ENCODE data around the gene NUP62. TPM values are rescaled to one million over a fixed set of nuclear protein-coding genes. Genes with fewer than 3 reads are reported as not detected.
"Not testable (repeated sequence)": the region's sequence is repeated elsewhere in the genome, so short reads cannot be mapped to it uniquely, and the experiment has no call there.

The NUP62 gene
- total RNA-seq, 3 donors from 2014 or later: 172 to 189 (median 184) TPM

DNA sequence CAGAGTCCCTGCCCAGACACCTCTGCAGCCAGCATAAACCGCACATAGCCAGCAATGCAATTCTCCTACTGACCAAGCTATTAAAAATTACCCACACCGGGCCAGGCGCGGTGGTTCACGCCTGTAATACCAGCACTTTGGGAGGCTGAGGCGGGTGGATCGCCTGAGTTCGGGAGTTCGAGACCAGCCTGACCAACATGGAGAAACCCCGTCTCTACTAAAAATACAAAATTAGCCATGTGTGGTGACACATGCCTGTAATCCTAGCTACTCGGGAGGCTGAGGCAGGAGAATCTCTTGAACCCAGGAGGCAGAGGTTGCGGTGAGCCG lies 4.5 kb downstream of the NUP62 start:
- H3K4me1 Mint-ChIP-seq (ENCODE audit: low read depth): peaks cover 49% of the 10 kb centered on the region
- H3K27me3 Mint-ChIP-seq (ENCODE audit: low read depth); H3K9me3 Mint-ChIP-seq; ATAC-seq; H3K4me3 Mint-ChIP-seq; DNase-seq: not testable (repeated sequence)
- H3K36me3 Mint-ChIP-seq (ENCODE audit: insufficient read depth): peaks cover 39% of the 10 kb centered on the region

DNA sequence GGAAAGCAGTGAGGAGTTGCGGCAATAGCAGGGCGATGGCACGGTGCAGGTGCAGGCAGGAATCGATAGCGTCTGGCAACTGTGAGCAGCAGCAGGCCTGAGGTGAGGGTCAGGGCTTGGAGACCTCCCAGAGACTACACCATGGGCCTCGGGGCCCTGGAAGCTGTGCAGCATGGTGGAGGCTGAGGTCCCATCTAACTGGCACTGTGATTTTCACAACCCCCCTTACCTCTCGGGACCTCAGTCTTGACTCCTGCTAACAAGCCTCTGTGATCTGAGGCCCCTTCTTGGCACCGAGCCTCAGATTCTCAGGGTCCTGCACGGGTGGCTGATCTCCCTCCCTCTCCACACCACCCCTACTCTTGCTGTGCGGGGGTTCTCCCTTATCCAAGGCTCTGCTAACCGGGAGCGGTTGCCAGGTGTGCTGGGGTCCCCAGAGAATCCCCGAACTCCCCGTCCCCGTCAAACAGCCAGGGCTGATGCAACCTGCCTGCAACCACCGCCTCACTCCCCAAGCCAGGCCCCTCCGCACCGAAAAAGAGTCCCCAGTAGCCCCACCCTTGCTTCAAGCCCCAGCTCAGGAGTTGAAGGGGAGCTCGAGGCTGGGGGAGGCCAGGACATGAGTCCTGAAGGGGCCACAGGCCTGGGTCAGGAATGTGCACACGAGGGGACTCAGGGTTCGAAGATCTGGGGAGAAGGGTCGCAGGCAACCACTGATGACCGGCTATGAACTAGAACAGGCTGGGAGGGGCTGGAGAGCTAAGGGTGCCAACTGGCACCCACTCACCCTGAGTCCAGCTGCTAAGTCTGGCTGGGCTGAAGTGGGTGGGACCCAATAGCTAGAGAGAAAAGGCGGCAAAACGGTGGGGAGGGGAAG lies 5.1 kb downstream of the NUP62 start:
- Mint-ChIP-seq H3K4me3 (no peak overlapping the region), H3K27me3 (ENCODE audit: low read depth) (no peaks in the 10 kb centered on the region), H3K4me1 (ENCODE audit: low read depth) (peaks cover 48% of the 10 kb centered on the region), H3K36me3 (ENCODE audit: insufficient read depth) (peaks cover 39% of the 10 kb centered on the region), H3K9me3 (no peaks in the 10 kb centered on the region)
- DNase-seq: no peak
- no peak for ATAC-seq

DNA sequence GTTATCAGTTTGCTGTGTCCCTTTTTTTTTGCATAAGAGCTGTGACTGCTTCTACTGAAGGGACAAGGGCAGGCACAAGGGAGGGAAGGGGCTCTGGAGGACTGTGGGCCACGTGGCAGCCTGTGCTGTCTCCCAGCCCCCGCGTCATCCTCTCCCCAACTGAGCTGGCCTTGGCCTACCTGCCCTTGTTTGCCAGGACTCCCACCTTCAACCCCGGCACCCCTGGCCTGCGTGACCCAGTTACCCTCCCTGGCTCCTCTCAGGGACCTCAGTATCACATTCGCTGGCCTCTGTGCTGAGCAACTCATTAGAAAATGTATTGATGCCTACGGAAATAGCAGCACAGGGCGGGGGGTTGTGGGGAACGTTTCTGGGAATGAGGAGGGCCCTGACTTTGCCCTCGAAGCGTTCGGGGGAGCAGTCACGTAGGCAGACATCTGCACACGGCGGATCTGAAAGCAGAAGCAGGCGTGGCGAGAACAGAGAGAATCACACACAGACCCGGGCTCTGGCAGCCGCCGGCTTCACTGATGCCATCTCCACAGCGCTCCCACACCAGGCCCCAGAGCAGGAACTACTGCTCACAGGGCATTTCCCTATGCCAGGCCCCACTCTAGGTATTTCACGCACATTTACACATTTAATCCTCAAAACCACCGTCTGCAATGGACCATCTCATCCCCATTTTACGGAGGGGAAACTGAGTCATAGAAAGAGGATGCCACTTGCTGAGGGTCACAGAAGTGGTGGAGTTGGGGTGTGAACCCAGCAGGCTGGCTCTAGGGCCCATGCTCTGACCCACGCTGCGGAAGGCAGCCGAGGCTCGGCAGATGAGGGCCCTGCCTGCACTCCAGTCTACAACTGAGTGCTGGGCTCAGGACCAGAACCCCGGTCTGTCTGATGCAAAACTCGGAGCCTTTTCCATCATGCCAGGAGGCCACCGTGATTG lies 6.0 kb downstream of the NUP62 start:
- Mint-ChIP-seq H3K9me3 (no peaks in the 10 kb centered on the region), H3K4me3 (no peak overlapping the region), H3K36me3 (ENCODE audit: insufficient read depth) (peaks cover 35% of the 10 kb centered on the region), H3K4me1 (ENCODE audit: low read depth) (peaks cover 44% of the 10 kb centered on the region), H3K27me3 (ENCODE audit: low read depth) (no peaks in the 10 kb centered on the region)
- ATAC-seq (no peak), DNase-seq (no peak)

DNA sequence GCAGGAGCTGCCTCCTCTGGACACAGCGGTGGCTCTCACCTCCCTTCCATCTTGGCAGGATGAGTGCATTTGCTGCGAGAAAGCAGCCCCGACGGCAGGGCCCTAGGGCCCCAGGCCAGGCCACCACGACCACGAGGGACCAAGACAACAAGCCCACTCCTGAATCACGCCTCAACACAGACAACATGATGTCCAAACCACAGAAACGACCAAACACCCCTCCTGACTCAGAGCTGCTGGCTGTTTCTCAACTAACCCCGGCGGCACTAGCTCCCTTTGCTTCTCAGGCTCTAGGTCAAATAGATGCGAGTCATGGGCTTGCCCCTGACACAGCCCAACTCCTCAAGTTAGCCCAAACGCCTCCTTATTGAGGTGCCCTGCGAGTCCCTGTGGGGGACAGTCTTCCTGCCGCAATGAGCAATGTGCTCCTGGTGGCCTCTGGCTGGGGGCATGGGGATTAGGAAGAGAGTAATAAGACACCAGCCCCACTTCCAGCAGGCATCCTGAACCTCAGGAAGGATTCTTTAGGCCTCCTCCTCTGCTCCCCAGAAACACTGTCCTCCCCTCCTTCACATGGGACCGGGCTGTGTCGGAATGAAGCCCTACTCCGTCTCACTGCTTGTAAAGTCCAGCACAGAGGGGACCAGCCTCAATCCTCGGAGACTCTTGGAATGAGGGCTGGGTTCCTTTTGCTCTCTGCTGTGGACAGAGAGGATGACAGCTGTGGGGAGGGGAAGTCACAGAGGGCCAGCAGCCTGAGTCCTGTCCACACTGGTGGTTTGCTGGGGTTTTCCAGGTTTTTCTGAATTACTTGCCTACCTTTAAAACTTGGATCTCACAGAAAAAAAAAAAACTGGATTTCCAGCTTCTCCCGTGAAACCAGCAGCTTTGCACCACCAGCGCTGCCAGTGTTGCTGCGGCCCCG lies 7.2 kb downstream of the NUP62 start:
- peaks cover 30% of the 10 kb centered on the region for H3K36me3 Mint-ChIP-seq (ENCODE audit: insufficient read depth)
- H3K4me3 Mint-ChIP-seq: no peak overlapping the region
- peaks cover 34% of the 10 kb centered on the region for H3K4me1 Mint-ChIP-seq (ENCODE audit: low read depth)
- no peak for DNase-seq
- peak in 1 of 2 donors; percentile 27 for ATAC-seq
- H3K9me3 Mint-ChIP-seq: no peaks in the 10 kb centered on the region
- H3K27me3 Mint-ChIP-seq (ENCODE audit: low read depth): no peaks in the 10 kb centered on the region

DNA sequence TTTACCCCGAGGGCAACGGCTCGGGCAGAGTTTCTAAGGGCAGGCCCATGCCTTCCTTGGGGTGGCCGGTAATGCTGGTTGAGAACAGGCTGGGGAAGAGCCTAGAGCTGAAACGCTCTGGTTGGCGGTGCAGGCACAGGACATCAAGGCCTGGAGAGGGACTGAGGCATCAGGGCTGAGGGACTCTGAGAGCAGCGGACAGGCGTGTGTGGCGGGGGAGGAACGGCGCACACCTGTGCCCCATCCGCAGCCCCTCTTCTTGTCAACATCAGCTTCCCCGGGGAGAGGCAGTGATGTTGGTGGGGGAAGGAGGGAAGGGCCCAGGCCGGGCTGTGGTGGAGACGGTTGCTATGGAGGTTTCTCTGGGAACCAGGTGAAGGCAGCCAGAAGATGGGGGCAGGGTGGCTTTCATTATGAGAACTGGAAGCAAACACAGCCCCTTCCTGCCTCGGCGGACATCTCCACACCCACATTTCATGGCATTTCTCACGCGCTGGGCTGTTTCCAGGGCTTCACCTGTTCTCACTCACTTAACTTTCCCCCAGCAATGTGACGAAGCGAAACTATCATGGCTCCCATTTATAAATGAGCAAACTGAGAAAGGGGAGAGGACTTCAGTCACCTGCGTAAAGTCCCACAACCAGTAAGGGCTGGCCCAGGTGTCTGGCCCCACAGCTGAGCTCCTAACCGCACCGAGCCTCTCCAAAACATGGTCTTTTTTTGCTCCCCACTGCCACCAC lies 8.5 kb downstream of the NUP62 start:
- Mint-ChIP-seq H3K27me3 (ENCODE audit: low read depth) (no peaks in the 10 kb centered on the region), H3K4me3 (no peak overlapping the region), H3K4me1 (ENCODE audit: low read depth) (peaks cover 31% of the 10 kb centered on the region), H3K36me3 (ENCODE audit: insufficient read depth) (peaks cover 33% of the 10 kb centered on the region), H3K9me3 (no peaks in the 10 kb centered on the region)
- ATAC-seq (no peak), DNase-seq (no peak)

DNA sequence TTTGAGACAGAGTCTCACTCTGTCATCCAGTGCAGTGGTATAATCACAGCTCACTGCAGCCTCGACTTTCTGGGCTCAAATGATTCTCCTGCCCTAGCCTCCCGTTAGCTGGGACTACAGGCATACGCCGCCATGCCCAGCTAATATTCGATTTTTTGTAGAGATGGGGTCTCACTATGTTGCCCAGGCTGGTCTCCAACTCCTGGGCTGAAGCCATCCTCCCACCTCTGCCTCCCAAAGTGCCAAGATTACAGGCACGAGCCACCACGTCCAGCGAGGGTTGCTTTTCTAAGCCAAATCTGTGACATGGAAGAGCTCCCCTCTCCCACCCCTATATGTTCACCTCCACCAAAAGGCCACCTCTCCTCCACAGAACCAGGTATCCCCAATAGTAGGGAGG lies 11.2 kb downstream of the NUP62 start:
- H3K27me3 Mint-ChIP-seq (ENCODE audit: low read depth): no peaks in the 10 kb centered on the region
- peaks cover 33% of the 10 kb centered on the region for H3K4me1 Mint-ChIP-seq (ENCODE audit: low read depth)
- ATAC-seq (no peak), DNase-seq (no peak)
- peaks cover 46% of the 10 kb centered on the region for H3K36me3 Mint-ChIP-seq (ENCODE audit: insufficient read depth)
- no peak overlapping the region for H3K4me3 Mint-ChIP-seq
- H3K9me3 Mint-ChIP-seq: no peaks in the 10 kb centered on the region

DNA sequence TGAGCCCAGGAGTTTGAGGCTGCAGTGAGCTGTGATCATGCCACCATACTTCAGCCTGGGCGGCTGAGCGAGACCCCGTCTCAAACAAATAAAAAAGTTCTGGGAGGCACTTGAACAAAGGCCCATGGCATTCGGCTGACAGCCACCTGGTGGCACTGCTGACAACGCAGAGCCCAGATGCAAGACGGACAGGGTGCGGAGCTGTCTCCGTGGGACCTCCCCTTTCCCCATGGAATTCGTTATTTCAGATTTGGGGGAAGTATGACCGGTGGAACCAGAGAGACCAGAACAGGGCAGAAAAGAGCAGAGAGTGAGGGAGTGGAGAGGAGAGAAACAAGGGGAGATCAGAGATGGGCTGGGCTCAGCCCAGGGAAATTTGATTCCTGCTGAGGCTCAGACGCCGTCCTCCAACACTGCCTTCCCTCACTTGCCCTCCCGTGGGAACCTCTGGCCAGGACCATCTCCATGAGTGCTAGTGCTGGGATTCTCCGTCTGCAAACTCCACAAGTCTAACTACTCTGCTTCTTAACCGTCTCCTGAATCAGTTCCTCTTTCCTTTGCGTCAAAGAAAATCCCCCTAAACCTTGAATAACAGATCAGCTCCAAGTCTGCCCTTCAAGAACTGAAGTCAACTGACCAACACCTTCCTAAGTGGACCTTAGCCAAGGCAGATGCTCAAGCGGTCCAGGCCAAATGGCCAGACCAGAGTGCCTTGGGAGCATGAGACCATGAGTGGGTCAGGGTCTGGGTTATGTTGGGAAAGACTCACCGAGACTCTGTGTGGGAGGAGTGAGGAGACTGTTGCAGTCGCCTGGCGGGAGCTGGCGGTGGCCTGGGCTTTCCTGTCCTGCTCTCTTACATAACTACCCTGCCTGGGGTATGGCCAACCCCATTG lies 12.2 kb downstream of the NUP62 start:
- H3K4me1 Mint-ChIP-seq (ENCODE audit: low read depth): peaks cover 40% of the 10 kb centered on the region

DNA sequence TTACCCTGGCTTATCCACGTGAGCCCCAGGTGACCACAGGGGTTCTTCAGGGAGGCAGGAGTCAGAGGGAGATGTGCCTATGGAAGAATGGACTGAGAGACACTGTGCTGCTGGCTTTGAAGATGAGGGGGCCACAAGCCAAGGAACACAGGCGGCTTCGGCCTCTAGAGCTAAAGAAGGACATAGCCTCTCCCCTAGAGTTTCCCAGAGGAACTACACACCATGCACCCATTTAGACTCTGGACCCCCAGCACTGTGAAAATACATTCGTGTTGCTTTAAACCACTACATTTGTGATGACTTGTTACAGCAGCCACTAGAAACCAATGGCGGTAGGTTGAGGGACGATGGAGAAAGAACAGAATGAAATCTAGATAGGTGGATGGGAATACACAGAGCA lies 14.0 kb downstream of the NUP62 start:
- Mint-ChIP-seq H3K9me3 (no peaks in the 10 kb centered on the region), H3K27me3 (ENCODE audit: low read depth) (no peaks in the 10 kb centered on the region), H3K4me3 (no peak overlapping the region), H3K36me3 (ENCODE audit: insufficient read depth) (peaks cover 43% of the 10 kb centered on the region), H3K4me1 (ENCODE audit: low read depth) (peaks cover 38% of the 10 kb centered on the region)
- DNase-seq: no peak
- no peak for ATAC-seq

More for the DNA sequence above, 12.2 kb downstream of the NUP62 start:
- H3K9me3 Mint-ChIP-seq: no peaks in the 10 kb centered on the region
- DNase-seq (no peak), ATAC-seq (no peak)
- H3K36me3 Mint-ChIP-seq (ENCODE audit: insufficient read depth): peaks cover 52% of the 10 kb centered on the region
- H3K27me3 Mint-ChIP-seq (ENCODE audit: low read depth): no peaks in the 10 kb centered on the region
- H3K4me3 Mint-ChIP-seq: no peak overlapping the region

DNA sequence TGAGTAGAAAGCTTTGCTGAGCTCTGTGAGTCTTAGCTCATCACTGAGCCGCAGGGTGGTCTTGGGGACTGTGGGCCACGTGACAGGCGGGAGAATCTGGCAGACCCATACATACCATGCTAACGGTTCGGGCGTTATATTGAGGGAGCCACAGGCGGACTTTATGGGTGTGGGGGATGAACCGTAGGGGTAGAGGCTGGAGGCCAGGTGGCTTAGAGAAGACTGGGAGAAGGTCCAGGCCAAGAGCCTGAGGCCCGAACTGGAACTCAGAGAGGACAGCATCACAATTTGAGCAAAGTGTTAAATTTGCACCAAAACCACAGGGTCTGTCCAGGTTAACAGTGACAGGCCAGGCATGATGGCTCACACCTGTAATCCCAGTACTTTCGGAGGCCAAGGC lies 15.6 kb downstream of the NUP62 start:
- no peak for ATAC-seq
- H3K4me1 Mint-ChIP-seq (ENCODE audit: low read depth): peaks cover 36% of the 10 kb centered on the region

DNA sequence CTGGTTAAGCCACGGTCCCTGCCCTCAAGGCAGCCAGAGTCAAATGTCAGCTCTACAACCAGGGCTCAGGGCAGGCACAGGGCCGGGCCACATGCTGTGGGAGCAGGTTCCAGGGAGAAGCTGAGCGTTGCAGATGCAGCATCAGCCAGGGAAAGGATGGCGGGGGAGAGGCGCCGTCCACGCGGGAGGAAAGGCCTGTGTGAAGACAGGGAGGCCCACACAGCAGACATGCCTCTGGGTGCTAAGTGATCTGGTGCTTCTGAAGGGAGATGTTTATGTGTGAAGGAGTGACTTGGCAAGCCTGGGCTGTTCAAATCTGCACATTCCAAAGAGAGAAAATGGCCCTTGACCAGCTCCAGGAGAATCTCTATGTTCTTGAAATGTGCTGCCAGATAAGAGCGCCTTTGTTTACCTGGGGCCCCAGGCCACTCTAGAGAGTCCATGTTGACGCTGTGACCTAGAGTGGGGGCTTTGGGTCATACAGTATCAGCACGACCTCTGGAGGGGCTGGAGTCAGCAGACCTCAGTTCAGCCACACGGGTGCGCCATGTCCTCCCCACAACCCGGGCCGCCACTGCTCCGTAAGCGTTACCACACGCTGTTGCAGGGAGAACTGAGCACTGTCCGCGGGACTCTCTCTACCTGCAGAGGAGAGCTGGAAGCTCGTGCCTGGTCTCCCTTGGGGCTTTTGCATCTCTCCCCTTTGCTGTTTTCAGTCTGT lies 16.2 kb downstream of the NUP62 start:
- ATAC-seq (no peak), DNase-seq (no peak)
- Mint-ChIP-seq H3K36me3 (ENCODE audit: insufficient read depth) (peaks cover 54% of the 10 kb centered on the region), H3K4me1 (ENCODE audit: low read depth) (peaks cover 36% of the 10 kb centered on the region), H3K27me3 (ENCODE audit: low read depth) (no peaks in the 10 kb centered on the region), H3K4me3 (no peak overlapping the region), H3K9me3 (no peaks in the 10 kb centered on the region)

More for the DNA sequence above, 15.6 kb downstream of the NUP62 start:
- no peaks in the 10 kb centered on the region for H3K9me3 Mint-ChIP-seq
- H3K4me3 Mint-ChIP-seq: no peak overlapping the region
- no peaks in the 10 kb centered on the region for H3K27me3 Mint-ChIP-seq (ENCODE audit: low read depth)
- DNase-seq: no peak
- peaks cover 49% of the 10 kb centered on the region for H3K36me3 Mint-ChIP-seq (ENCODE audit: insufficient read depth)

DNA sequence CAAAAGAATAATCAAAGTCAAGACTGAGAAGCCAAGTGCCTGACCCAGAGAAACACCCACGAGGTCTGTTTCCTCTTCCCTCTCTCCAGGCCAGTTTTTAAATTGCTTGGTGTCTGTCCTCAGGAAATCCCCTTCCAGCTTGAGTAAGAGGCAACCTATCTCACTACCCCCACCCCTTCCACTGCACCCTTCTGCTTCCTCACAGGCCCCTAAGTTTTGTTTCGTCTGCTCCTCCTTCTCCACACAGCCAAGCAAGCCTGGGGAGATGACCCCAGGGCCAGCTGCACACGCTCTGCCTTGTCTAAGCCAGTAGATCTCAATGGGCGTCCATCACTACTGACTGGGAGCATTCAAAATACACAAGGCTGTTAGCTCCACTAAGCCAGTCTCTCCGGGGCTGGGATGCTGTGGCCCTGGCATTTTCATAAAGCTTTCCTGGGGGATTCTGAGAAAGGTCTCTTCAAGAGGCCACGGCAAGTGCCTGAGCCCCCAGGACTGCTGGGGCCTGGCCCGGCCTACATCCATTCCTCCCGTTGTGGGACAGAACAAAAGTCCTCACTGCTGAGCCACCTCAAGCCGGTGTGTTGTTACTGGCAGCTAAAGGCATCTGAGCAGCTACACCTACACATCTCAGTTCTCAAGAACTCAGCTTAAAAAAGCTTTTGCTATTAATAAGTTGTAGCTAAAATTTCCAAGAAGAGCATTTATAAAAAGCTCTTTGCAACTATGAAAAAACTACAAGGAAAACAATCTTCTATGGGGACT lies 17.7 kb downstream of the NUP62 start:
- no peak for DNase-seq
- Mint-ChIP-seq H3K4me3 (peak overlapping the region; percentile 39), H3K4me1 (ENCODE audit: low read depth) (peaks cover 37% of the 10 kb centered on the region), H3K36me3 (ENCODE audit: insufficient read depth) (peaks cover 59% of the 10 kb centered on the region), H3K27me3 (ENCODE audit: low read depth) (no peaks in the 10 kb centered on the region), H3K9me3 (no peaks in the 10 kb centered on the region)
- ATAC-seq: peak; percentile 80 to 84

DNA sequence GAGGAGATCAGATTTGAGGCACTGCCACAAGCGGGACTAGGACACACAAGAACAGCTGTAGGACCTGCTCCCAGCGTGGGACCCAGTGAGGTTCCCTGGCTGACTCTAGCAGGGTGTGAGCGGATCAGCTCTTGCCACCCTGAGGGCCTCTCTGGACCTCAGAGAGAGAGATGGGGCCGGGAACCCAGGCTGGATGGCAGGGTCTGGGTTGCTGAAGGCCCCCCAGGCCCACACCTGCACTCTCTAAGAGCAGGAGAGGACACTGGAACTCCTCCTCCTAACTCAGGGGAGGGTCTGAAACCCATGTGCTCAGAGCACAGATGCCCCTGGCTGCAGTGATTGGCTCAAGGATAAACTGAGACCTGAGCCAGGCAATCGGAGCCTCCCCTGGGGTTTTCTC lies 19.1 kb downstream of the NUP62 start:
- H3K4me3 Mint-ChIP-seq: no peak overlapping the region
- DNase-seq (no peak), ATAC-seq (no peak)
- peaks cover 55% of the 10 kb centered on the region for H3K36me3 Mint-ChIP-seq (ENCODE audit: insufficient read depth)
- no peaks in the 10 kb centered on the region for H3K27me3 Mint-ChIP-seq (ENCODE audit: low read depth)
- no peaks in the 10 kb centered on the region for H3K9me3 Mint-ChIP-seq
- peaks cover 38% of the 10 kb centered on the region for H3K4me1 Mint-ChIP-seq (ENCODE audit: low read depth)
